OCI-LY1 (cell line): ENCODE results near the gene CDC42EP3.

Experiments
- CTCF ChIP-seq: fragments of 200-600 bp; sonication (generic), shearing (Covaris generic); IDR thresholded peaks from 2 replicates; pipeline ENCODE4 v1.5.1; 2017; ENCODE audit warnings: mild to moderate bottlenecking, antibody characterized with exemption, low read length, moderate library complexity, mixed read lengths
- EZH2 ChIP-seq: fragments of 200-600 bp; sonication (generic), shearing (Covaris generic); IDR thresholded peaks from 2 replicates; pipeline ENCODE4 v1.8.0; 2017; ENCODE audit warnings: borderline replicate concordance, mixed run types, mild to moderate bottlenecking, antibody characterized with exemption, low read length, moderate library complexity, mixed read lengths

GRCh38 chr2:37656512-37657423 lies 14.7 kb downstream of the CDC42EP3 start:
- TF ChIP-seq CTCF: no peak
- no peak for TF ChIP-seq EZH2
